HG02678 (cell line): Measurements from ENCODE around the gene NISCH.
"Not testable (repeated sequence)": the region's sequence is repeated elsewhere in the genome, so short reads cannot be mapped to it uniquely, and the experiment has no call there.

Source experiments
- ATAC-seq: cut with Tn5 transposase; IDR thresholded peaks from one replicate; pipeline ENCODE4 v1.9.1; 2021; ENCODE audit warnings: mild to moderate bottlenecking, moderate library complexity; ENCODE audit not compliant: unreplicated experiment

Gene NISCH

GRCh38 chr3:52524258-52524751 lies 68.9 kb downstream of the NISCH start:
- no peak for ATAC-seq

GRCh38 chr3:52524752-52525679 lies 69.6 kb downstream of the NISCH start:
- ATAC-seq, result no peak

GRCh38 chr3:52525680-52526561 lies 70.5 kb downstream of the NISCH start:
- ATAC-seq, result no peak

GRCh38 chr3:52526671-52527038 lies 71.3 kb downstream of the NISCH start:
- not testable (repeated sequence) for ATAC-seq

- ATAC-seq, result no peak
Measured at GRCh38 chr3:52527039-52527731, 71.8 kb downstream of the NISCH start.

- ATAC-seq, result no peak
Measured at GRCh38 chr3:52527732-52528585, 72.6 kb downstream of the NISCH start.

GRCh38 chr3:52528586-52529375 lies 73.4 kb downstream of the NISCH start:
- ATAC-seq, result no peak

- ATAC-seq, result no peak
Measured at GRCh38 chr3:52529376-52530333, 74.3 kb downstream of the NISCH start.

- no peak for ATAC-seq
Measured at GRCh38 chr3:52530918-52531826, 75.8 kb downstream of the NISCH start.

GRCh38 chr3:52531860-52532516 lies 76.6 kb downstream of the NISCH start:
- ATAC-seq, result no peak

GRCh38 chr3:52532517-52532837 lies 77.1 kb downstream of the NISCH start:
- ATAC-seq, result no peak

- no peak for ATAC-seq
Measured at GRCh38 chr3:52532838-52533622, 77.6 kb downstream of the NISCH start.

- ATAC-seq, result peak; percentile 39
Measured at GRCh38 chr3:52533623-52534280, 78.3 kb downstream of the NISCH start, which contains the start of gene NT5DC2. Gene NT5DC2 (minus strand): TSS chr3:52533857. CDS start chr3:52533737, 120 bp downstream.

GRCh38 chr3:52534281-52535183 lies 79.1 kb downstream of the NISCH start:
- ATAC-seq, result no peak
